UCSD-AML1 (cell line): Measurements from ENCODE around the gene PSD2.
"Not testable (repeated sequence)": the region's sequence is repeated elsewhere in the genome, so short reads cannot be mapped to it uniquely, and the experiment has no call there.

Source experiments
- DNase-seq: peaks from one replicate; lab custom pipeline; 2025; ENCODE audit not compliant: unreplicated experiment; lab: John Stamatoyannopoulos, UW

The PSD2 gene

GRCh38 chr5:139789116-139789844 is 6.3 kb upstream of the PSD2 start:
- DNase-seq = no peak

DNA sequence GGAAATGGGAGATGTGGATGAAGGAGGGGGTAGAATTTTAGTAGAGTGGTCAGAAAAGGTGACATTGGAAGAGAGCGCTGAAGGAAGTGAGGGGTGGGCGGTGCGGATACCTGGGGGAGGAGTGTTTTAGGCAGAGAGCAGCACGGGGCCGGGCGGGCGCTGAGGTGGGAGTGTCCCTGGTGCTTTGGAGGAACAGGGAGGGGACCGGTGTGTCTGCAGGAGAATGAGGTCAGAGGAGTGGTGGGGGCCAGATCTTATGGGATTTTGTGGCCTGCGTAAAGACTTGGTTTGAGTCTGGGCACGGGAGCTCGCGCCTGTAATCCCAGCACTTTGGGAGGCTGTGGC is 5.8 kb upstream of the PSD2 start:
- no peak for DNase-seq

- DNase-seq = no peak
Observed at GRCh38 chr5:139792218-139792617, 3.4 kb upstream of the PSD2 start.

- not testable (repeated sequence) for DNase-seq
Observed at GRCh38 chr5:139792655-139793054, 3.0 kb upstream of the PSD2 start.

DNA sequence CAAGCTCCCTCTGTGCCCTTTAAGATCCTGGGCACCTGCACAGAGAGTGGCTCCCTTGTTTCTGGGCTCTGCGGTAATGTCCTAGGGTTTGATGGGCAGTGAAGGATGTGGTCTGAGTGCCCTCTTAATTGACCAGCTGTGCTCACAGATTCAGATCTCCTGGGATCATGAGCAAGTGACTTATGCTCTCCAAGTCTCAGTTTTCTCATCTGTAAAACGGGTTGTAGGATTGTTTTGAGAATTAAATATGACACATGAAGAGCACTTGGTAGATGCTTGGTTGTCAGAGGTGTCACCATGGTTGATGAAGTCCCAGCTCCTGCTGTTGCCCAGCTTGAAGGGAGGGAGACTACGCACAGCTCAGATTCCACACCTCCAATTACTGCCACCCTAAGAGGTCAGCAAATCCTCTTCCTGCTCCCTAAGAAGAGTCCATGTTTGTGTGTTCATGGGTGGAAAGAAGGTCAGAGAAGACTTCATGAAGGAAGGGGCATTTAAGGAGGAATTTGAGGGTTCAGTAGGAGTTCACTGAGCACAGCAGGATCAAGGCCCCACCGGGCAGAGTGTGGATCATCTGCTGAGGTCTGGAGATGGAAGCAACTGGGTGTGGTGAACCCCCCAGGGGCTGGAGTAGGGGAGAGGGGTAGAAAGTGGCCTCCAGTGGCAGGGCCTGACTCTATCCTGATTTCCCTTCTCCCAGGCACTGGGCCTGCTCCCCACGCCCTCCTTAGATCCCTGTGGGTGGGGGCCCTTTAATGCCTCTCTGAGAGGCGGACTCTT is 1.4 kb upstream of the PSD2 start:
- no peak for DNase-seq

DNA sequence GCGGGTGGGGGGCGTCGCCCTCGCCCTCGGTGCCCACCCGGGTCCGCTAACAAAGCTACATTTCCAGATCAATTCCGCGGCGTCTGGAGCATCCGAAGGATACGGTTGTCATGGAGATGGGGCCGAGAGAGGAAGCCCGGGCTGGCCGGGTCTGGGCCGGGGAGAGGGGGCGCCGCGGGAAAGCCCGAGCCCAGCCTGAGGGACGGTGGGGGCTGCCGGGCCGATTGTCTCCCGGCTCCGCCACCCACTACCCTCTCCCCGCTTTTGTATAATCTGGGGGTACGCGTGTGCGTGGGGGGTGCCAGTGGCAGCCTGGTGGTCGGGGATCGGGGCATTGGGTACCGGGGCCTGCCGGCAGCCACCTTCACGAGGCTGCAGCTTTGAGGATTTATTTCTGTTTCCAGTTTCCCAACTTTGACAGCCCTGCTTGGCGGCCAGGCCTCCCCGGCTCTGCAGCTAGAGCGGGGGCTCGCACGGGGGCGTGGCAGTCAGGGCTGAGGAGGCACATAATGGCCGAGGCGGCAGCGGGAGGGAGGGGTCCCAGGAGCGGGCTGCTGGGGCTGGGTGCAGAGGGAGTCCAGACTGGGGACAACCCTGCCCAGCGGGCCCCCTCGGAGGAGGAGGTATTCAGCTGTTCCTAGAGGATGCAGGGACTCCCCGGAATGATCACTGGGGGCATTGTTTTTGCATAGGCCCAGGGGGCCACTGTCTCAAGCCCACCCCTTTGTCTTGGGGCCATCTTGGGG is 626 bp downstream of the PSD2 start:
- DNase-seq = no peak

DNA sequence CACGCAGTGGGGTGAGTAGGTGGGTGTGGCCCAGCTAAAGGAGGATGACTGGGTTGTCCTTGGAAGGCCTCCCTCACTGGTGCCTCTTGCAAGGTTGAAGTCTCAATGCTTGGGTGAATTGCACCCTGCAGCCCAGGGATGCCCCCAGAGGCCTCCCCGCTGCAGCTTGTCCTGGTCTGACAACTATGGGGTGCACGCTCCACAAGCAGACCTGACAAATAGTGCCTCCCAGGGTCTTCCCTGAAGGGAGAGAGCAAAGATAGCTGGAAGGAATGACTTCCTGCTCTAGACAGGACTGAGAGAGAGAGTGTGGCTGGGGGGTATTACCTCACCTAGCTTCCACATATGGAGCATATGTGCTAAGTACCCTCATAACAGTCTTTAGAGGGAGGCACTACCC is 1.7 kb downstream of the PSD2 start:
- DNase-seq = no peak

GRCh38 chr5:139797856-139798510 is 2.4 kb downstream of the PSD2 start:
- DNase-seq = no peak

GRCh38 chr5:139798883-139799282 is 3.3 kb downstream of the PSD2 start:
- DNase-seq = no peak

DNA sequence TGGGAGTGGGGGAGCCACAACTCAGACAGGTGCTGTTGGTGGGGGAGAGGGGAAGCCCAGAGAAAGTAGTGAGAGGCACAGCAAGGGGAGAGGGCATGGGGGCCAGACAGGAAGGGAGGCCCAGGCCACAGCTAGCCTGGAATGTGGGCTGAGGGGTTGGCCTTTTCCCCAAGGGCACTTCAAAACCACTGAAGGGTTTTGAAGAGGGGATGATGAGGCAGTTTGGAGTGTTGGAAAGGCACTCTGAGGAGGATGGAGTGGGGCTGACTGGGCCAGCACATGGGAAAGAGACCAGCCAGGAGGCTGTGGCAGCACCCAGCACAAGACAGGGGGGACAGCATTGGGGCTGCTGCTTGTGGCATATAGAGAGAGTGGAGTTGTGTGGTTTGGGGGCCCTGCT is 3.8 kb downstream of the PSD2 start:
- no peak for DNase-seq

- DNase-seq = no peak
Observed at GRCh38 chr5:139803978-139804377, 8.4 kb downstream of the PSD2 start.

GRCh38 chr5:139804800-139805397 is 9.3 kb downstream of the PSD2 start:
- DNase-seq = no peak

- no peak for DNase-seq
Observed at GRCh38 chr5:139805545-139805944, 9.9 kb downstream of the PSD2 start.

- DNase-seq = no peak
Observed at GRCh38 chr5:139806111-139806510, 10.5 kb downstream of the PSD2 start.

DNA sequence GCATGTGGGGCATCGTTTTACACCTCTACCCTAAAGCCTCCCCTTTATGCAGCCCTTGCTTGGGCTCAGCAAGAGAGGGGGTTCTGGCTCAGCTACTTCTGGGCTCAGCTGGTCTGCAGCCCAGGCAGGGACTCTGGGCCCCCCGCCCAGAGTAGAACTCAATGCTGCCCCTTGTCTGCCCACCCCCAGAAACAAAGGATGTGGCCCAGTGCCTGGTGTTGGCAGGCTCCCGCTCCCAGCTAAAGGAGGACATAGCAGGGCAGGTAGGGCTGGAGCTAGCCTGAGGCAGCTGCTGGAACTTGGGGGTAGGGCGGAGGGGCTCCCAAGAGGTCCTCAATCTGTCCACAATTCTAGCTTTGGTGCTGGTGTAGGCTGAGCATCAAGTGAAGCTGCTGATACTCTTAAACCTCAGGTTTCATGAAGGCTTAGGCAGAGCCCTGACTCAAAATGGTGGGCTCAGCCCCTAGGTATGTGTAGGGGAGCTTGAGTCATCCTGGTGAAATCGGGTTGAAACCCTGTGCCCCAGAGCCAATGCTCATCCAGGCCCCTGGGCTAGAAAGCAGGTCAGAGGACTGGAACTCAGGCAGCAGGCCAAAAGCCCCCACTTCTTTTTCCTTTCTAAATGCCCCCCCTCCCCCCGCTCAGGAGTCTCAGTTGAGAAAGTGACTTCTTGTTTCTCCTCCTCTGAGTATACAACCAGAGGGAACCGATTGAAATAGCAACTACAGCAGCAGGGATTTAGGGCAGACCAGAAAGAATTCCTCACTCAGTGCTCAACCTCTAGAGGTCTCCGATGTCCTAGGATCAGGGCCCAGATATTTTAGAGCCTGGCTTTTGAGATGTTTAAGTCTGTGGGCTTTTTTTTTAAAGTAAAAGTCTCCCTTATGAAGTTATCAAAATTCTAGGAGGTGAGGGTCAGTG is 11.4 kb downstream of the PSD2 start:
- DNase-seq = no peak

GRCh38 chr5:139807647-139808030 is 12.0 kb downstream of the PSD2 start:
- no peak for DNase-seq

- DNase-seq = peak; percentile 47
Observed at GRCh38 chr5:139808481-139809330, 13.1 kb downstream of the PSD2 start.

DNA sequence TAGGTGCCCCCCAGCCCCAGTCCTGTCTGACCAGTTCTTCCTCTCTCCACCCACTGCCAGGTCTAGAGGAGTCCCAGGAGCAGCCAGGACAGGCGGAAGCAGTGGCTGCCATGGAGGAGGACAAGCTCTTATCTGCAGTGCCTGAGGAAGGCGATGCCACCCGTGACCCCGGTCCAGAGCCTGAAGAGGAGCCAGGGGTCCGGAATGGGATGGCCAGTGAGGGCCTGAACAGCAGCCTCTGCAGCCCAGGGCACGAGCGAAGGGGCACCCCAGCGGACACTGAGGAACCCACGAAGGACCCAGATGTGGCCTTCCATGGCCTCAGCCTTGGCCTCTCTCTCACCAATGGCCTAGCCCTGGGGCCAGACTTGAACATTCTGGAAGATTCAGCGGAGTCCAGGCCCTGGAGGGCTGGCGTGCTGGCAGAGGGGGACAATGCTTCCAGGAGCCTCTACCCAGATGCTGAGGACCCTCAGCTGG is 13.8 kb downstream of the PSD2 start:
- DNase-seq = no peak
